Lower lobe of right lung (tissue), 2 donors: ENCODE results near the gene BPIFB6. TPM values are rescaled to one million over a fixed set of nuclear protein-coding genes. Genes with fewer than 3 reads are reported as not detected.

Experiments used
- ATAC-seq, 2 donors: fragments of 200-7000 bp; cut with Tn5 transposase; one replicate each; pipeline ENCODE4 v1.9.1; 2020 to 2022; ENCODE audit warnings: mild to moderate bottlenecking in 2 of 2, moderate library complexity in 2 of 2
- DNase-seq: peaks from one replicate; pipeline ENCODE4 v3.0.0-alpha.2; 2020
- H3K27ac ChIP-seq: fragments of 200-600 bp; one replicate; pipeline ENCODE4 v1.8.0; 2022
- H3K27me3 ChIP-seq: fragments of 200-600 bp; one replicate; pipeline ENCODE4 v1.8.0; 2022; ENCODE audit warnings: low read depth
- H3K36me3 ChIP-seq: fragments of 200-600 bp; one replicate; pipeline ENCODE4 v1.8.0; 2022; ENCODE audit warnings: mild to moderate bottlenecking
- H3K4me1 ChIP-seq: fragments of 200-600 bp; one replicate; pipeline ENCODE4 v1.8.0; 2022
- H3K4me3 ChIP-seq: fragments of 200-600 bp; one replicate; pipeline ENCODE4 v1.8.0; 2022; ENCODE audit warnings: mild to moderate bottlenecking
- H3K9me3 ChIP-seq: fragments of 200-600 bp; one replicate; pipeline ENCODE4 v1.8.0; 2022
- intact Hi-C: fragments of 100-400 bp; cut with DNase I; formaldehyde crosslinking; loops from one replicate; pipeline ENCODE4 v1.11.0; 2022
- total RNA-seq: library from RNA; stranded (reverse); fragmentation: NEBNext Ultra II Directional; extraction: Animal tissue kit (Norgen Biotek cat#: 25700); gene quantifications from one replicate; pipeline ENCODE4 v1.2.1, GENCODE V29; 2021
- TF ChIP-seq, protein P1 (sequence below): fragments of 200-600 bp; IDR thresholded peaks from one replicate; pipeline ENCODE4 v1.8.0; 2022; ENCODE audit warnings: antibody characterized with exemption, mild to moderate bottlenecking
- donor health status: DM: no; HTN: yes; CAD: no; lungs with severe emphysema.

BPIFB6 gene
- total RNA-seq, 1 donor from 2014 or later = not detected

DNA sequence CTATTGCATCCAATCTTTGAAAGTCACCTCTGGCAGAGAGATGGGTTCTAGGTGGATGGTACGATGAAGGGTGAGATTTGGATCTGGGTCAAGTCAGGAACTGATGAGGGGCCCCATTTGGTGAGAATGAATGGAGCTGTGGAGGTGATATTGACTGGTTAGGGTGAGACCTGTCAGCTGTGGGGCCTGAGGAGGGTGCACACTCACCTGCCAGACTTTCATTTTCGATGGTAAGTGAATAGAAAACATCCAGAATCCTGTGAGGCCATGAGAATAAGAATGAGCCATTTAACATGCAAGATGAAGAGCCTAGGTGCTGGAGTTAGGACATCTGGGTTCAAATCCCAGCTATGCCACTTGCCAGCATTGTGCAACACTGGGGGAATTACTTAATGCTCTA, 34.0 kb upstream of the BPIFB6 start:
- H3K4me3 ChIP-seq = no peak overlapping the region
- no peaks in the 10 kb centered on the region for H3K4me1 ChIP-seq
- DNase-seq = no peak
- ATAC-seq = no peak
- H3K27ac ChIP-seq = no peak overlapping the region
- no peaks in the 10 kb centered on the region for H3K27me3 ChIP-seq
- no peaks in the 10 kb centered on the region for H3K9me3 ChIP-seq
- intact Hi-C loops = no loop called here
- no peaks in the 10 kb centered on the region for H3K36me3 ChIP-seq
- TF ChIP-seq, protein P1, sequence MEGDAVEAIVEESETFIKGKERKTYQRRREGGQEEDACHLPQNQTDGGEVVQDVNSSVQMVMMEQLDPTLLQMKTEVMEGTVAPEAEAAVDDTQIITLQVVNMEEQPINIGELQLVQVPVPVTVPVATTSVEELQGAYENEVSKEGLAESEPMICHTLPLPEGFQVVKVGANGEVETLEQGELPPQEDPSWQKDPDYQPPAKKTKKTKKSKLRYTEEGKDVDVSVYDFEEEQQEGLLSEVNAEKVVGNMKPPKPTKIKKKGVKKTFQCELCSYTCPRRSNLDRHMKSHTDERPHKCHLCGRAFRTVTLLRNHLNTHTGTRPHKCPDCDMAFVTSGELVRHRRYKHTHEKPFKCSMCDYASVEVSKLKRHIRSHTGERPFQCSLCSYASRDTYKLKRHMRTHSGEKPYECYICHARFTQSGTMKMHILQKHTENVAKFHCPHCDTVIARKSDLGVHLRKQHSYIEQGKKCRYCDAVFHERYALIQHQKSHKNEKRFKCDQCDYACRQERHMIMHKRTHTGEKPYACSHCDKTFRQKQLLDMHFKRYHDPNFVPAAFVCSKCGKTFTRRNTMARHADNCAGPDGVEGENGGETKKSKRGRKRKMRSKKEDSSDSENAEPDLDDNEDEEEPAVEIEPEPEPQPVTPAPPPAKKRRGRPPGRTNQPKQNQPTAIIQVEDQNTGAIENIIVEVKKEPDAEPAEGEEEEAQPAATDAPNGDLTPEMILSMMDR = no peak

DNA sequence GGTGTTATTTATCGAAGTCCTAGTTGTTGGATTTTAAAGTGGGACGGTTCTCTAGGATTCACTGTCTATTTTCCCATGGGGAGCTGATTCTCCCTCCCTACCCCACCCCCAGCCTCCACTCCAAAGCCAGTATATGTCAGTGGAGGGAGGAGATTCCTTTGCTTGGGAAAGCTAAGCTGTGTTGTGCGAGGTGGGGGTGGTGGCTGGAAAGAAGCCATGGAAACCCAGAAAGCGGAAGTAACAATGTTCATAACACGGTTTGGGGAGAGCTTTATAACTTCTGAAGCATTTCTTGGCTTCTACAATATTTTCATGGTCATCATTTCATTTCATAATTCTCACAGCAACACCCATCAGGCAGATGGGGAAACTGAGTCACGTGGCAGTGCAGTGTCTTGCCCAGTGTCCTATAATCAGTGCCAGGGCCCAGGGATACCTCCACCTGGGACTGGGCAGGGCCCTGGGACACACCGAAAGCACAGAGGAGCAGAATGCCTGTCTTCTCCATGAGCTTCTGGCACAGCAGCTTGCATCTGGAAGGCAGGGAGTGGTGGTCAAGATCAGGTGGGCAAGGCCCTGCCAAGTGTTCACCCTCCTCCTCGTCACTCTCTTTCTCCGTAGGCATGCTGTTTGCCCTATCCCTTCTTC, 31.7 kb upstream of the BPIFB6 start:
- ATAC-seq = no peak
- no peak overlapping the region for H3K27ac ChIP-seq
- H3K27me3 ChIP-seq = no peaks in the 10 kb centered on the region
- H3K36me3 ChIP-seq = no peaks in the 10 kb centered on the region
- TF ChIP-seq, protein P1 = no peak
- intact Hi-C loops = no loop called here
- DNase-seq = no peak
- H3K4me3 ChIP-seq = no peak overlapping the region
- H3K9me3 ChIP-seq = no peaks in the 10 kb centered on the region
- no peaks in the 10 kb centered on the region for H3K4me1 ChIP-seq

DNA sequence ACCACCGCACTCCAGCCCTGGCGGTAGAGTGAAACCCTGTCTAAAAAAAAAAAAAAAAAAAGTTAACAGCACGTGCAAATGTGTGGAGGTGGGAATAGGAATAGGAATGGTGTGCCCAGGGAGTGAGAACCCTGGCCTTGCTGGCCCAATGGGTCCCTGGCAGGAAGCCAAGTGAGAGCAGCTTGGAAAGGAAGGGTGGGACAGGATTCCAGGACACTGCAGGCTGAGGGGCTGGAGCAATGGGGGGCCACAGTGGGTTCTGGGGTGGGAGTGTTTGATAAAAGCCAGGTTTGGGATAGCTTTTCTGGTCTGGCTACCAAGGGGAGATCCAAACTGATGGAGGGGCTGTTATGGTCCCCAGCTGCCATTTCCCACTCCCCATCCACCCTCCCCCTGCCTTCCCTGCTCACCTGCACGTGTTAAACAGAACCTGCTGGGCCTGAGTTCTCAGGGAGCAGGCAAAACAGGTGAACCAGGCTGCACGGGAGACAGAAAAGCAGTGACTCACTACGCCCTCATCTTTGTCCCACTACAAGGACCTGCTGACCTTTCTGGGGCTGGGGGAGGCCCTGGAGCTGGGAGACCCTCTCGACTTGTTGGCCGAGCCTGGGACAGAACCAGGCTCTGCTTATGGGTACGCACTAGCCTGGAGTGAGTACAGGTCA, 30.5 kb upstream of the BPIFB6 start:
- no peak for DNase-seq
- Histone ChIP-seq H3K4me1 (no peaks in the 10 kb centered on the region), H3K36me3 (no peaks in the 10 kb centered on the region), H3K9me3 (peaks cover 5% of the 10 kb centered on the region), H3K27me3 (no peaks in the 10 kb centered on the region), H3K27ac (no peak overlapping the region), H3K4me3 (no peak overlapping the region)
- TF ChIP-seq, protein P1 = no peak
- intact Hi-C loops = no loop called here
- ATAC-seq = no peak

DNA sequence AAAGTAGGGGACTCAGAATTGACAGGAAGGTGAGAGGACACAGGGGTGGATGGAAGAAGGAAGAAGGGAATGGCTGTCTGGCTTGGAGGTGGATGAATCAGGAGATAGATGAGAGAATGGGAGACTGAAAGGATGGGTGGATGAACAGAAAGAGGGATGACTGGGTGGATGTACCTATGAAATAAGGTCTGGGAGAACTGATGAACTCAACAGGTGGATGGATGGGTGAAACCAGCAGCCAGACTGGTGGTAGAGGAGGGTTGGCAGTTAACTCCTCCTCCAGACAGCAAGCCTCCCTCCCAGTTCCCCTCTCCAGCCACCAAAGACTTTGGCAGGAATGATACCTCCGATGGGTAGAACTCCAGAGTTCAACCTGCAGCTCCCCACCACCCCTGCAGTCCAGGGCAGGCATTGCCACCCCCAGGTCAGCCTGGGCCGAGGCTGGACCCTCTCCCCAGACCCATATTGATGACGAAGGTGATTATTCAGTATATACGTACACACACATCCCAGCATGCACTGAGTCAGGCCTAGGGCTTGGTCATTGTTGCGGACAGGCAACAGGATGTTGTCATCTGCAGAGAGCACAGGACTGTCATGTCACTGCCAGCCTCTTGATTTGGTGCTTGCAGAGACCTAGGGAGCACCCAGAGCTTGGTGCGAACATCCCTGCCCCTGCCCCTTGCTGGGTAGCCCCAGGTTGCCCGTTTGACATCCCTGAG, 29.2 kb upstream of the BPIFB6 start:
- TF ChIP-seq, protein P1 = no peak
- Histone ChIP-seq H3K27me3 (no peaks in the 10 kb centered on the region), H3K27ac (no peak overlapping the region), H3K4me3 (no peak overlapping the region), H3K36me3 (no peaks in the 10 kb centered on the region), H3K9me3 (peaks cover 5% of the 10 kb centered on the region), H3K4me1 (no peaks in the 10 kb centered on the region)
- DNase-seq (no peak), ATAC-seq (no peak)
- intact Hi-C loops = no loop called here

DNA sequence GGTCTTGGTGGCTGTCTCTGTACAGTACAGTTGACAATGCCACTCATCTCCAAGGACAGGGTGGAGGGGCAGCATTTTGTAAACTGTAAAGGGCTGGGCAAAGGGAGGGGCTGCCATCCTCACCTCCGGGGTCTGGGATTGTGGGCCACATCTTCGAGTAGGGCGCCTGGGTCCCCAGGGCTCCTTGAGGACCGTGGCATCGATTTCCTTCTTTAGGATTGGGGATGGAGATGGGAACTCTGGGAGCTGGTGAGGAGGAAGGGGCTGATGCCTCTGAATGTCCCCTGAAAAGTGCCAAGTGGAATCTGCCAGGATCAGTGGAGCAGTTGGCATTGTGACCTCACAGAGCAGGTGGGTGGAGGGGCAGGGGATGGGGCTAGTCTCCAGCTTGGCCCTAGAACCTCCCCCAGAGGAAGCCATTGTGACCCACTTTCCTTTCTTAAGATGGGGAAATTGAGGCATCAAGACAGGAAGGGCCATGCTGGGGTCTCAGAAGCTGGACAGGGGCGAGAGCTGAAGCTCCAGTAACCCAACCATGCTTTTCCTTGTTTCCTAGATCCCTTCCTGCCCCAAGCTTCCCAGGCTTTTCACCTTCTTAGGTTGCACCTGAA, 27.2 kb upstream of the BPIFB6 start, which contains the start of gene SUN5:
Gene SUN5, minus strand, starts transcription at position 293 of the 611 bp plus-strand sequence. Its CDS starts 93 bp downstream, at position 200.
- no peaks in the 10 kb centered on the region for H3K27me3 ChIP-seq
- H3K27ac ChIP-seq = no peak within 1 kb of the TSS
- no peak for ATAC-seq

More for the DNA sequence above, 27.2 kb upstream of the BPIFB6 start, which contains the start of gene SUN5:
- no peaks in the 10 kb centered on the region for H3K36me3 ChIP-seq
- H3K4me3 ChIP-seq = no peak within 1 kb of the TSS
- H3K9me3 ChIP-seq = peaks cover 5% of the 10 kb centered on the region
- no peaks in the 10 kb centered on the region for H3K4me1 ChIP-seq
- TF ChIP-seq, protein P1 = no peak
- intact Hi-C loops = no loop called here
- no peak for DNase-seq
